Measurements from ENCODE around the gene WSB2.

DNA sequence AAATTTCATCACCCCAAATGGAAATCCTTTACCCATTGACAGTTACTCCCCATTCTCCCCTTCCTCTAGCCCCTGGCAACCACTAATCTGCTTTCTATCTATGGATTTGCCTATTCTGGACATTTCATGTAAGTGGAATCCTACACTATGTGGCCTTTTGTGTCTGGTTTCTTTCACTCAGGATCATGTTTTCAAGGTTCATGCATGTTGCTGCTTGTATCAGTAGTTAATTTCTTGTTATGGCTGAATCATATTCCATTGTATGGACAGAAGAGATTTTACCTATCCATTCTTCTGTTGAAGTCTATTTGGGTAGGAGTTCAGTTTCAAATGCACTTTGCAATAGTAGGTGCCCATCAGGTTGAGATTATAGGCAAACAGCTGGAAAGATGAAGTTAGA, 43.1 kb downstream of the WSB2 start:
- no peak for TF ChIP-seq CTCF (IDR thresholded peaks at IDR 0.05)
- TF ChIP-seq TCF7L2 (IDR thresholded peaks at IDR 0.05; ENCODE audit: low read depth, low read length) = no peak
- no peak for TF ChIP-seq POLR2AphosphoS5 (IDR thresholded peaks at IDR 0.05; ENCODE audit: low read depth, low read length)
- no peak for TF ChIP-seq SIN3A (IDR thresholded peaks at IDR 0.05; ENCODE audit: borderline replicate concordance, insufficient read depth, low read depth, low read length)
